ENCODE results near the gene C16orf86.

DNA sequence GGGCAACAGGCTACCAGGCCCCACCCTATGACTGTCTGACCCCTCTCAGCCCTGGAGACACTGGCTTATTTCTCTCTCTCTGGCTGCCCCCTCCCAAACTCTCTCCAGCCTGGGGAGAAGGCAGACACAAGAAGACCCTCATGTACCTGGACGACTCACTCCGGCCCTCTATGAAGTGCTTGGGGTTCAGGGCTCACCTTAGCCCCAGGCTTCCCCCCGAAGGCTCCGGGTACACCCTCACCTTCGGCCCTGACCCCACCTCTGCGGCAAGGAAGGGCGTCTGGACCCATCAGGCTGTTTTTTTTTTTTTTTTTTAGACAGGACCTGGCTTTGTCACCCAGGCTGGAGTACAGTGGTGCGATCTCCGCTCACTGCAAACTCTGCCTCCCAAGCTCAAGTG lies 22.6 kb upstream of the C16orf86 start:
- no peak for TF ChIP-seq POLR2AphosphoS5 (IDR thresholded peaks at IDR 0.05; ENCODE audit: low read depth, low read length)
- no peak for TF ChIP-seq SIN3A (IDR thresholded peaks at IDR 0.05; ENCODE audit: borderline replicate concordance, insufficient read depth, low read length)

All from PFSK-1 (cell line).